Right cardiac atrium (tissue), 5 donors: ENCODE results near the gene HERC5. TPM values are rescaled to one million over a fixed set of nuclear protein-coding genes. Genes with fewer than 3 reads are reported as not detected.

ENCODE experiments used
- ATAC-seq, 2 donors: fragments of 200-7000 bp; cut with Tn5 transposase; one replicate each; pipeline versions ENCODE4 v1.8.0 to v1.9.1; 2020; ENCODE audit warnings: moderate library complexity in 2 of 2, mild to moderate bottlenecking in 1 of 2
- DNase-seq, 3 donors: peaks; one replicate each; pipeline ENCODE4 v3.0.0-alpha.2; 2020
- H3K27ac ChIP-seq: one replicate; pipeline ENCODE4 v1.5.1; 2013; ENCODE audit warnings: mild to moderate bottlenecking, low read length, control low read depth, moderate library complexity
- H3K27me3 ChIP-seq: one replicate; pipeline ENCODE4 v1.6.1; 2013; ENCODE audit not compliant: control insufficient read depth, insufficient read depth
- H3K4me1 ChIP-seq: one replicate; pipeline ENCODE4 v1.6.1; 2013; ENCODE audit warnings: low read length; ENCODE audit not compliant: control insufficient read depth, insufficient read depth
- H3K4me3 ChIP-seq: one replicate; pipeline ENCODE4 v1.5.1; 2013; ENCODE audit warnings: low read length, control low read depth
- H3K9me3 ChIP-seq: one replicate; pipeline ENCODE4 v1.6.1; 2013; ENCODE audit warnings: low read length; ENCODE audit not compliant: control insufficient read depth
- WGBS: extraction: QIAGEN DNeasy Blood & Tissue Kit; methylation state at CpG from one replicate; pipeline ENCODE4 v1.1.7; 2013; 5-methylcytosine and 5-hydroxymethylcytosine counted together
- intact Hi-C, 4 donors: fragments of 100-400 bp; cut with DNase I; formaldehyde crosslinking; loops; one replicate each; pipeline versions ENCODE4 v1.11.0 to v1.14.0; 2022 to 2023
- polyA plus RNA-seq: library from polyadenylated mRNA; stranded (reverse); fragments of 200-250 nt; gene quantifications from one replicate; pipeline ENCODE4 v1.2.3, GENCODE V29; 2013
- total RNA-seq, 4 donors: library from RNA; stranded (reverse); fragmentation: NEBNext Ultra II Directional; extraction: Animal tissue kit (Norgen Biotek cat#: 25700); gene quantifications; one replicate each; pipeline ENCODE4 v1.2.1, GENCODE V29; 2021
- donor health status: healthy with polysubstance abuse.
- donor health status: DM: no; HTN: yes; CAD: no.
- donor health status: DM: no; HTN: no; CAD: no.
- donor health status: DM: no; HTN: yes; CAD: no; lungs with severe emphysema.
- donor health status: DM: yes; HTN: yes; CAD: no.

HERC5 gene
- total and polyA plus RNA-seq, 5 donors: 2.8 to 4.6 (median 3.5) TPM

DNA sequence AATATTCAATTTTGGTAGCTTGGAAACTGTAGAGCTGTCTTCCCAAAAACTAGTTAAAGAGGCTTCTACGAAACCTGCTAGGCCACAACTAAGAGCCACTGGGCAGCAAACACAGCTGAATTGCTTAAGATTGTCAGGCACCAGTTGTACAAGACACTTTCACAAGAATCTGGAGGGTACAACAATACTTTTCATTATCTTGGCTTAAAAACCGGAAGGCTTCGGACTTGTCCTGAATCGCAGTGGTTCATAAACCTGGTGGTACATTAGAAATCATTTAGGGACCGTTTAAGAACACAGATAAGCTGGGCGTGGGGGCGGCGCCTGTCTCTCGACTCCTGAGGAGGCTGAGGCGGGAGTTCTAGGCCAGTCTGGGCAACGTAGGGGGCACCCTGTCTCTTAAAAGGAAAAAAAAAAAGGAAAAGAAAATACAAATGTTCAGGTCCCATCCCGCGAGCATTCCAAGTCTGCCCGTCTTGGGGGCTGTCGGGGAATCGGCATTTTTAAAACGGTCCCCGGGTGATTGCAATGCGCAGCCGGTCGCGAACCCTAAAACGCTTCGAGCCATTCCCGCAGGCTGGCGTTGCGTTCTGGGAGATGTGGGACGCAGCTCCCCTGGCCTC lies 65.9 kb downstream of the HERC5 start:
- ATAC-seq (peak; percentile 54 to 66), DNase-seq (peak; percentile 58 to 83 (median 71))
- intact Hi-C loops: no loop called here
- Histone ChIP-seq H3K4me1 (no peaks in the 10 kb centered on the region), H3K27me3 (no peaks in the 10 kb centered on the region), H3K4me3 (peak overlapping the region; percentile 92), H3K27ac (peak overlapping the region; percentile 98), H3K9me3 (no peaks in the 10 kb centered on the region)
- 1% methylated on average over 28 of the region's 28 CpGs for WGBS

DNA sequence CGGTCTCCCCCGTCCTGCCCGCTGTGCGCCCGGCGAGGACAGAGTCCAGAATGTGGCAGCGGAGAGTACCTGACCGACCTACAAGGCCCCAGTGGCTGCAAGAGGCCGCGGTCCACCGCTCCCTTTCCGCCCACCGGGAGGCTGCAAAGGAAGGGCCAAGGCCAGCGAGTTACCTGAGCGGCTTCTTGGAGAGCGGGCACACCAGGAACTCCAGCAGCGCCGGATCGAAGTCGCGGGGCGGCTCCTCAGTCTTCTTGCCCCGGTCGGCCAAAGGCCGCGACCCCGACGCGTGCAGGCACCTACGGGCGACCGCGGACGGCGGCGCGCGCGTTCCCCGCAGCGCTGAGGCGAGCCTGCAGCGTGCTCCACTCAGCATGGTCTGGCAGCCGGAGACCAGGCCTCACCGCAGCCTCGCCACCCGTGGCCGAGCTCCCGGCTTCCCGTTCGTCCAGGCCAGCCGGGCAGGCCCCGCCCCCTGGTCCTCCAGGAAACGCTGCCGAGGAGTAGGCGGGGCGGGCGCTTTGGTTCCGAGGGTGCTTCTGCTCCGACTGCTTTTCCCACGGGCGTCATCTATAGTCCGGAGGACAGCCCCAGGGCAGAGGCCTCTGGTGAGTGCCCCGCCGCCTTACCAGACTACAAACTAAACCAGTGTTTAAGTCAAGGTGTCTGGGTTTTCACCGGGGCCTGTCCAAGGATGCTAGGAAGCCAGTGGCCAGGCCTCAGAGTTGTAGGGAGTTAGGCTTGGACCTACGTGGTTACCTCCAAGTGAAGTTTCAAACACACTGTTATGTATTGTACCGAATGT lies 66.6 kb downstream of the HERC5 start, which contains the start of gene PYURF:
Gene PYURF (minus strand): TSS at position 452 of the 805 bp plus-strand sequence. CDS start 76 bp downstream, at position 376.
- Histone ChIP-seq H3K27me3 (no peaks in the 10 kb centered on the region), H3K4me3 (peak within 1 kb of the TSS; percentile 92), H3K9me3 (no peaks in the 10 kb centered on the region), H3K27ac (peak within 1 kb of the TSS; percentile 98), H3K4me1 (no peaks in the 10 kb centered on the region)
- under 1% methylated on average over 68 of the region's 68 CpGs for WGBS
- peak; percentile 98 to 99 (median 98) for DNase-seq
- intact Hi-C loops: no loop called here
- ATAC-seq: peak; percentile 98 to 99

DNA sequence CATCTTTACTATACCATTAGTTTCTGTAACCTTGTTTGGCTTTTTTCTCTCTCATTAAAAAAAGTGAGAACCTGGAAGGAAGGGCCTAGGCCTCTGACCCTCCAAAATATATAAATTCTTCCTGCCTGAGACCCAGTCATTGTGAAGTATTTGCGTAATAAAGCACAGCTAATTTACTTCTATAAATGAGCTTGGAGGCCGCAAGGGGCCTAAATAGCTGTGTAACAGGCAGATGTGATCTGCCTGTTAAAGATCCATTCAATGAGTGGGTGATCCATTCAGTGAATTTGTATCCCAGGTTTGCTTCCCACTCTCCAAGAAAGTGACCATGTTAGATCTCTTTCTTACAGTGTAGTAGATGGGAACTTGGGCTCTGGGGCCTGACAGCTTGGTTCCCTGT lies 67.3 kb downstream of the HERC5 start:
- intact Hi-C loops: no loop called here
- no peaks in the 10 kb centered on the region for H3K27me3 ChIP-seq
- no peak for ATAC-seq

DNA sequence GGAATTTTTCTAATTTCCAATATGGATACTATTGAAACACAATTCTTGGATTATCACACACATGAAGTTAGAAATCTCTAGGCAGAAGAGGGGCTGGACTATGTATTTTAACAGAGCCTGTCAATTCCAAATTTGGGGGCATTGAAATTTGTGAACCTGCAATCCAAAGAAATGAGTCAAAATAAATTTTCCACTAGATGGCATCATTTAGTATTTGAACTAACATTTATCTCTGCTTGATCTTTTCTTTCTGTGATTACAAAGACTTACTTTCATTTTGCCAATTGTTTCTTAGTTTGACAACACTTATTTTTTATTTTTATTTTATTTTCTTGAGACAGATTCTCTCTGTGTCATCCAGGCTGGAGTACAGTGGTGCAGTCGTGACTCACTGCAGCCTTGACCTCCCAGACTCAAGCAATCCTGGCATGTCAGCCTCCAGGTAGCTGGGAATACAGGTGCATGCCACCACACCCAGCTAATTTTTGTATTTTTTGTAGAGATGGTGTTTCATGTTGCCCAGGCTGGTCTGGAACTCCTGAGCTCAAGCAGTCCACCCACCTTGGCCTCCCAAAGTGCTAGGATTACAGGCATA lies 69.4 kb downstream of the HERC5 start:
- intact Hi-C loops: no loop called here
- Histone ChIP-seq H3K4me1 (no peaks in the 10 kb centered on the region), H3K27ac (no peak overlapping the region), H3K27me3 (no peaks in the 10 kb centered on the region), H3K9me3 (no peaks in the 10 kb centered on the region), H3K4me3 (no peak overlapping the region)
- DNase-seq: no peak
- ATAC-seq: no peak
- 57% methylated on average over 1 of the region's 1 CpG for WGBS

More for the DNA sequence above, 67.3 kb downstream of the HERC5 start:
- Histone ChIP-seq H3K9me3 (no peaks in the 10 kb centered on the region), H3K4me1 (no peaks in the 10 kb centered on the region), H3K4me3 (peak overlapping the region; percentile 92), H3K27ac (peak overlapping the region; percentile 98)
- 59% methylated on average over 2 of the region's 2 CpGs for WGBS
- no peak for DNase-seq

DNA sequence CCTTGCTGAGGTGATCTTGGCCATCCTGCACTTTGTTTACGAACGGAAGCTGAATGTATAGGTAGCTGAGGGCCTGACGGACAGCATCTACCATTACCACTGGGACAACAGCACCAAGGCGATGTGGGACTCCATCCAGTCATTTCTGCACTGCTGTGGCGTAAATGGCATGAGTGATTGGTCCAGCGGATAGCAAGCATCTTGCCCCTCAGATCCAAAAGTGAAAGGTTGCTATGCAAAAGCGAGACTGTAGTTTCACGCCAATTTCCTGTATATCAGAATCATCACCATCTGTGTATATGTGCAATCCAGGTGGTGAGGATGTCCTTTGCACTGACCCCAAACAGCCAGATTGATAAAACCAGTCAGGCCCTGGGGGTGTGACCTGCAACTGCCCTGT lies 70.9 kb downstream of the HERC5 start:
- Histone ChIP-seq H3K27me3 (no peaks in the 10 kb centered on the region), H3K4me3 (no peak overlapping the region), H3K27ac (no peak overlapping the region), H3K4me1 (no peaks in the 10 kb centered on the region), H3K9me3 (no peaks in the 10 kb centered on the region)
- intact Hi-C loops: no loop called here
- ATAC-seq (no peak), DNase-seq (no peak)
- WGBS: 92% methylated on average over 8 of the region's 8 CpGs

DNA sequence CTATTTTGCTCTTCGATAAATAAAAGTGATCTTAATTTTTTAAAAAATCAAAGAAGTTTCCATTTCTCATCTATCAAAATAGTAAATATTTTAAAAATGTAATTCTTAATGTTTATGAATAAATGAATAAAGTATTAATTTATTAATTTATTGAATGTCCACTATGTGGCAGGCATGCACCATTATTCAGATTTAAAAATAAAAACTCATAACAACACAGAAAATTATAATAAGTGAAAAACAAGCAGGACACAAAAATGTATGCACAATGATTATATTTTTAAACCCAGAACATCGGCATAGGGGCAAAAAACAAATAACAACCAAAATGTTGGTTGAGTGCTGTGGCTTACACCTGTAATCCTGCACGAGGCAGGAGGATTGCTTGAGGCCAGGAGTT lies 71.9 kb downstream of the HERC5 start:
- Histone ChIP-seq H3K9me3 (no peaks in the 10 kb centered on the region), H3K27me3 (no peaks in the 10 kb centered on the region), H3K4me3 (no peak overlapping the region), H3K4me1 (no peaks in the 10 kb centered on the region), H3K27ac (no peak overlapping the region)
- no peak for DNase-seq
- no peak for ATAC-seq
- intact Hi-C loops: no loop called here
- WGBS: 88% methylated on average over 3 of the region's 3 CpGs

DNA sequence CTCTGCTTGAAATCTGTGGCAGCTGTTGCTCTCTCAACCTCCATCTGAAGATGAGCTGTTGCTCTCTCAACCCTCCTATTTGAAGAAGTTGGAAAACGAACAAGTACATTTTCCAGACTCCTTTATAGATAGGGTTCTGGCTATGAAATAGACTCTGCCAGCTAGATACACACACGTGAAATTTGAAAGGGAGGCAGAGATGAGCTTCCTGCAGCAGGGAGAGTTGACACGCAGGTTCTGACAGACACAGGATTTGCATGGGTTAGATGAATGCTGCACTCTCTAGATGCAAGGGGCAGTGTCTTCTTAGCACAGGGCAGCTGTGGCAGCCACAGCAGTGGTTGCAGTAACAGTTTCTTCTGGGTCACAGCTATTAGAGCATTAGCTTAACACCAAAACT lies 74.6 kb downstream of the HERC5 start:
- intact Hi-C loops: loop anchor here (10.0 kb wide), 4 partner anchors 63 to 493 kb away; partner anchors contain the start of gene HERC3 (in 1 of the 4)
- no peaks in the 10 kb centered on the region for H3K4me1 ChIP-seq
- WGBS: 60% methylated on average over 3 of the region's 3 CpGs
- H3K27ac ChIP-seq: no peak overlapping the region
- no peak for DNase-seq
- no peaks in the 10 kb centered on the region for H3K27me3 ChIP-seq
- H3K4me3 ChIP-seq: no peak overlapping the region
- H3K9me3 ChIP-seq: no peaks in the 10 kb centered on the region
- no peak for ATAC-seq

DNA sequence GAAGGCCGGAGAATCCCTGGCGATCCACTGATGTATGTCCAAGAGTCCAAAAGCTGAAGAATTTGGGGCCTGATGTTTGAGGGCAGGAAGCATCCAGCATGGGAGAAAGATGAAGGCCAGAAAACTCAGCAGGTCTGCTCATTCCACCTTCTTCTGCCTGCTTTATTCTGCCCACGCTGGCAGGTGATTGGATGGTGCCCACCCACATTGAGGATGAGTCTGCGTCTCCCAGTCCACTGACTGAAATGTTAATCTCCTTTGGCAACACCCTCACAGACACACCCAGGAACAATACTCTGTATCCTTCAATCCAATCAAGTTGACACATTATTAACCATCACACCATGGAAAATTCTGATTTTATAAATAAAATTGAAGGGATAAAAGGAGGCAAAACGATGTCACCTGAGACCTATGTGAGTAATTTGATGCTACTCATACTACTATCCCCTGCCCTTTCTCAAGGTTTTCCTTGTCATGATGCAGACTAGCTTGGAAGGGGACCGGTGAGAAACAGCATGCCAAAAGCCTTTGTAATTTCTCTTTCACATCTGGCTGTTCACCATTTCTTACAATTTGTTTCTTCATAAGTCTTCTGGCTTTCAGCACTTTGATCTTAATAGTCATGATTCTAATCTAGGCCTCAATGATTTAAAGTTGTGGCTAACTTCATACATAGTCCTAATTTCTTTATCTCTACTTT lies 76.3 kb downstream of the HERC5 start:
- ATAC-seq (no peak), DNase-seq (no peak)
- Histone ChIP-seq H3K4me3 (no peak overlapping the region), H3K9me3 (no peaks in the 10 kb centered on the region), H3K27me3 (no peaks in the 10 kb centered on the region), H3K27ac (no peak overlapping the region), H3K4me1 (no peaks in the 10 kb centered on the region)
- intact Hi-C loops: loop anchor here (10.0 kb wide), 4 partner anchors 62 to 492 kb away; partner anchors contain the start of gene HERC3 (in 1 of the 4)
- 81% methylated on average over 6 of the region's 6 CpGs for WGBS

DNA sequence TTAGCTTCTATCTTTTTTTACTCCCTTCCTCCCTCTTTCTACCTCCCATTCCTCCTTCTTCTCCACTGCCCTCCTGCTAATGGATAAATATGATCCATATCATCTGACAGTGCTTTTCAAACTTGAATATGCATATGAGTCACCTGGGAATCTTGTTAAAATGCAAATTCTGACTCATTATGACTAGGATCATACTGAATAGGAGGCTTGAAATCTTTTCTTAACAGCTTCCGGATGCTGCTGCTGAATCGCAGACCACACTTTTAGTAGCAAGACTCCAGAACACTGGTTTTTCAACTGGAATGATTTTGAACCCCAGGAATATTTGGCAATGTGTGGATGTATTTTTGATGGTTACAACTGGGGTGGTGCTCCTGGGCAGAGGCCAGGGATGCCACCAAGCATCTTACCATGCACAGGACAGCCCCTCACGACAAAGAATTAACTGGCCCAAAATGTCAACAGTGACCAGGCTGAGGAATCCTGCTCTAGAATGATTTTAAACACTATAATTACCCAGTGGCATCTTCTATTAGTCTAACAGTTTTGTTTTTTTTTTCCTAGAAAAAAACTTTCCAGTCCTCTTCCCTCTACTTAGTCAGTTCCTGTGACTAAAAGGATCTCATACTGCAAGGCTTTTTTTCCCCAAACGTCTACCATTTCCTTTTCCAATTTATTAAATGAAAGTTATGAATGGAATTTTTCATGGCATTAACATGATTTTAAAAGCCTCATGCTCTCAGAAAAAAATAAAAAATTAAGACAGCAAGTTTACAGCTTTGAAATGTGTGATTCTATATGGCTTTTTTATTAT lies 77.2 kb downstream of the HERC5 start:
- no peak for ATAC-seq
- H3K4me1 ChIP-seq: no peaks in the 10 kb centered on the region
- intact Hi-C loops: loop anchor here (10.0 kb wide), 4 partner anchors 61 to 491 kb away; partner anchors contain the start of gene HERC3 (in 1 of the 4)
- WGBS: 60% methylated on average over 4 of the region's 4 CpGs
- H3K27ac ChIP-seq: no peak overlapping the region
- no peak overlapping the region for H3K4me3 ChIP-seq
- DNase-seq: no peak
- H3K9me3 ChIP-seq: no peaks in the 10 kb centered on the region
- no peaks in the 10 kb centered on the region for H3K27me3 ChIP-seq
